ENCODE measurements around the gene MEX3A. TPM values are rescaled to one million over a fixed set of nuclear protein-coding genes. Genes with fewer than 3 reads are reported as not detected.

The MEX3A gene
- total RNA-seq, 2 donors from 2014 or later, result 1.6 to 3.7 TPM

GRCh38 chr1:156115514-156116374 lies 33.5 kb upstream of the MEX3A start:
- Histone ChIP-seq H3K27me3 (no peaks in the 10 kb centered on the region), H3K4me3 (peak overlapping the region; percentile 88), H3K4me1 (peaks cover 21% of the 10 kb centered on the region), H3K27ac (peak overlapping the region; percentile 94), H3K36me3 (no peaks in the 10 kb centered on the region), H3K9me3 (no peaks in the 10 kb centered on the region), H3K9ac (ENCODE audit: low read depth in 2 of 2, low read length in 2 of 2) (peak overlapping the region; percentile 99 to 100)
- intact Hi-C loops (cut with DNase I), result no loop called here
- no peak for TF ChIP-seq CTCF (IDR thresholded peaks at IDR 0.05)
- peak; percentile 79 for DNase-seq

GRCh38 chr1:156114919-156115513 lies 32.8 kb upstream of the MEX3A start:
- H3K4me1 ChIP-seq, result peaks cover 13% of the 10 kb centered on the region
- TF ChIP-seq CTCF (IDR thresholded peaks at IDR 0.05), result no peak
- intact Hi-C loops (cut with DNase I), result no loop called here

GRCh38 chr1:156114101-156114918 lies 32.0 kb upstream of the MEX3A start, which contains the start of gene LMNA:
Gene LMNA (plus strand): TSS chr1:156114711. CDS start chr1:156114919, 208 bp downstream.
- Histone ChIP-seq H3K4me1 (peaks cover 11% of the 10 kb centered on the region), H3K4me3 (peak within 1 kb of the TSS; percentile 88), H3K9ac (ENCODE audit: low read depth in 2 of 2, low read length in 2 of 2) (peak within 1 kb of the TSS; percentile 99 to 100), H3K9me3 (no peaks in the 10 kb centered on the region), H3K27me3 (no peaks in the 10 kb centered on the region), H3K36me3 (no peaks in the 10 kb centered on the region), H3K27ac (peak within 1 kb of the TSS; percentile 94)
- intact Hi-C loops (cut with DNase I), result no loop called here
- no peak for TF ChIP-seq CTCF (IDR thresholded peaks at IDR 0.05)
- DNase-seq, result peak; percentile 95

More at GRCh38 chr1:156114919-156115513, 32.8 kb upstream of the MEX3A start:
- Histone ChIP-seq H3K27ac (peak overlapping the region; percentile 94), H3K27me3 (no peaks in the 10 kb centered on the region), H3K9ac (ENCODE audit: low read depth in 2 of 2, low read length in 2 of 2) (peak overlapping the region; percentile 99 to 100), H3K9me3 (no peaks in the 10 kb centered on the region), H3K4me3 (peak overlapping the region; percentile 88), H3K36me3 (no peaks in the 10 kb centered on the region)
- DNase-seq, result no peak

GRCh38 chr1:156113282-156113950 lies 31.2 kb upstream of the MEX3A start:
- DNase-seq, result peak; percentile 31
- H3K27me3 ChIP-seq, result no peaks in the 10 kb centered on the region
- H3K4me1 ChIP-seq, result peaks cover 5% of the 10 kb centered on the region
- no peaks in the 10 kb centered on the region for H3K36me3 ChIP-seq
- peak overlapping the region in 1 of 2 donors; percentile 100 for H3K9ac ChIP-seq (ENCODE audit: low read depth in 2 of 2, low read length in 2 of 2)
- no peak overlapping the region for H3K4me3 ChIP-seq
- no peaks in the 10 kb centered on the region for H3K9me3 ChIP-seq
- intact Hi-C loops (cut with DNase I), result no loop called here
- no peak for TF ChIP-seq CTCF (IDR thresholded peaks at IDR 0.05)
- H3K27ac ChIP-seq, result peak overlapping the region; percentile 94
